ENCODE results near the gene LRRC53.

GRCh38 chr1:74455390-74455789 lies 57.0 kb downstream of the LRRC53 start:
- TF ChIP-seq POLR2AphosphoS5 (IDR thresholded peaks at IDR 0.05; ENCODE audit: low read depth), result no peak
- TF ChIP-seq CTCF (conservative IDR thresholded peaks at IDR 0.05; ENCODE audit: low read depth in 2 of 2), result no peak
- TF ChIP-seq EZH2 (IDR thresholded peaks at IDR 0.05; ENCODE audit: low read depth, unreplicated experiment), result no peak
- no peak for TF ChIP-seq EZH2phosphoT487 (IDR thresholded peaks at IDR 0.05; ENCODE audit: unreplicated experiment)
- TF ChIP-seq ETS1 (IDR thresholded peaks at IDR 0.05), result no peak
- TF ChIP-seq STAT1 (IDR thresholded peaks at IDR 0.05; ENCODE audit: unreplicated experiment), result no peak
- no peak for TF ChIP-seq JUNB (IDR thresholded peaks at IDR 0.05; ENCODE audit: unreplicated experiment)
- TF ChIP-seq REST (IDR thresholded peaks at IDR 0.05; ENCODE audit: unreplicated experiment), result no peak
- no peak for TF ChIP-seq CREB1 (CRISPR knock-in tag; IDR thresholded peaks at IDR 0.05; ENCODE audit: low read depth)
- TF ChIP-seq ZNF114 (CRISPR knock-in tag; IDR thresholded peaks at IDR 0.05), result no peak
- TF ChIP-seq ZNF331 (CRISPR knock-in tag; IDR thresholded peaks at IDR 0.05; ENCODE audit: low read depth), result no peak
- TF ChIP-seq NANOG (IDR thresholded peaks at IDR 0.05; ENCODE audit: borderline replicate concordance), result no peak
